Right ventricle myocardium superior (tissue), 1 donor: ENCODE measurements around the gene HS3ST6. TPM values are rescaled to one million over a fixed set of nuclear protein-coding genes. Genes with fewer than 3 reads are reported as not detected.
"Not testable (repeated sequence)": the region's sequence is repeated elsewhere in the genome, so short reads cannot be mapped to it uniquely, and the experiment has no call there.

Experiments used
- ATAC-seq: fragments of 200-7000 bp; cut with Tn5 transposase; one replicate; pipeline ENCODE4 v1.9.1; 2020; ENCODE audit warnings: mild to moderate bottlenecking; ENCODE audit not compliant: poor library complexity
- DNase-seq: peaks from one replicate; pipeline ENCODE4 v3.0.0-alpha.2; 2020
- intact Hi-C: fragments of 100-400 bp; cut with DNase I; formaldehyde crosslinking; loops from one replicate; pipeline ENCODE4 v1.11.2; 2022
- total RNA-seq: library from RNA; stranded (reverse); fragmentation: NEBNext Ultra II Directional; extraction: Animal tissue kit (Norgen Biotek cat#: 25700); gene quantifications from one replicate; pipeline ENCODE4 v1.2.1, GENCODE V29; 2021
- donor health status: DM: no; HTN: yes; CAD: no; lungs with severe emphysema.

HS3ST6 gene
- total RNA-seq, 1 donor from 2014 or later, result not detected

- no peak for DNase-seq
- ATAC-seq, result no peak
- intact Hi-C loops, result no loop called here
Measured at GRCh38 chr16:1914084-1914608, 4.1 kb downstream of the HS3ST6 start.

DNA sequence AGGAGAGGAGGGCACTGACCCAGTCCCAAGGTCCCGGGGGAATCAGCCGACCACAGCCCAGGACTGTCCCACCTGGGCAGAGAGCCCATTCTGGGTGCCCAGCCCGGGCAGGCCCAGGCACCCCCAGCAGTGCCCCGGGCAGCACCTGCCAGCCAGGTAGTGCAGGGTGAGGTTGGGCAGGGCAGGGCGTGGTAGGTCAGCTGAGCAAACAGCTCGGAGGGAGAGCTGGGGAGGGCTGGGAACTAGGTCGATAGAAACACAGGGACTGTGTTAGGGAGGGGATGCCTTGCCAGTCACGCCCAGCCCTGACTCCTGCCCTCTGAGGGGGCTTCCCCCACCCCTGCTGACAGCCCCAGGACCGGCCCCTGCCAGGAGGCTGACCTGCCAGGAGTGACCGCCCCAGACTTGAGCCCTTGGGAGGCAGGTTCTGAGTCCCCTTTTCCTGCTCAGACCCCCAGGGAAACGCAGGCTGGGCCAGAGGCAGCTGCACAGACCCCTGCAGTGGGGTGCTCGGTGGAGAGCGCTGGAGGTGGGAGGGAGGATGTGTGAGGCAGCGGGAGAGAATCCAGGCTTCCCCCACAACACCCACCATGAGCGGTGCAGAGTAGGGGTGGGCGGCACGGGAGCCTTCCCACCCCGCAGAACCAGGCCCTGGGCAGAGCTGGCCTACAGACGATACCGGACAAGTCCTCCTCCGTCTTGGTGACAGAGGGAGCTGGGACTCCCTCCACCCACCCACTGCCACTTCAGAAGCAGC lies 4.7 kb downstream of the HS3ST6 start:
- intact Hi-C loops, result no loop called here
- DNase-seq (no peak), ATAC-seq (peak; percentile 15)

DNA sequence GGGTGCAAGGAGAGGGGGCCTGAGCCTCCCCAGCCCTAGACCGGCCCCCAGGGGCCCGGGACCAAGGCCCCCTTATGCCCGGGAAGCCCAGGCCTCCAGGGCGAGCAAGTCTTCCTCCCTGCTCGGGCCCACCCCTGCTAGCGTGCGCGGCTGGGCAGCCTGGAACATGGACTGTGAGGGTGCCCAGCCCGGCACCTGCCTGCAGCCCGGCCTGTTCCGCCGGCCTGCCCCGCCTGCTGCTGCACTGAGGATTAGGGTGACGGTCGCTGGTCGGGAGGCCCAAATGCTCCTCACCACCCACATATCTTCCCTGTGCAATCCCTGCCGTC lies 6.0 kb downstream of the HS3ST6 start:
- intact Hi-C loops, result no loop called here
- DNase-seq (no peak), ATAC-seq (no peak)

DNA sequence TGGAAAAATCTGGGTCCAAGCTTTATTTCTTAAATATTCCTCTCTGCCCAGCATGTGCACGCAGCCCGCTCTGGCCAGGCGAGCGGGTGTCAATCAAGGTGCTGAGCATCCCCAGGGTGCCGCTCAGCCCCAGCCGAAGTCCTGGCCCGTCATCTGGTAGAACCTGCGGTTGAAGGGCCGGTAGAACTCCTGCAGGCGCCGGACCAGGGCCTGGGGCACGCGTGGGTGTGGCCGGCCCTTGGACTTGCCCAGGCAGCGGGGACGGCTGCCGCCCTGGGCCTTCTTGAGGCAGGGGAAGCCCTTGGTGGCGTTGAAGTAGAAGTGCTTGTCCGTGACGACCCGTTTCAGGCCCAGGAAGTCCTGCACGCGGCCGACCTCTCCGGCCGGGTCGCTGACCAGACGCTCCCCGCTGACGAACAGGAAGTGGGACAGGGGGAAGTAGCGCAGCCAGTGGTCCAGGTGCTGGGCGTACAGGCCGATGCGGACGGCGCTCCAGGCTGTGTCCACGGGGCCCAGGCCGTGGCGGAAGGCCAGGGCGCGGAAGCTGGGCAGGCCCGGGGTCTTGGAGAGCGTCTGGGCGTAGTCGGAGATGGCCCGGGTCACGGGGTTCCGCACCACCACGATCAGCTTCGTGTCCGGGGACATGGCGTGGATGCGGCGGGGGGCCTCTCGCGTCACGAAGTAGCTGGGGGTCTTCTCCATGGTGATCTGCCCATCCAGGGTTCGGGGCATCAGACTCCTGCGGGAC lies 6.6 kb downstream of the HS3ST6 start:
- intact Hi-C loops, result no loop called here
- no peak for DNase-seq
- ATAC-seq, result no peak

GRCh38 chr16:1909561-1910231 lies 8.5 kb downstream of the HS3ST6 start:
- no peak for DNase-seq
- intact Hi-C loops, result no loop called here
- no peak for ATAC-seq

- no peak for ATAC-seq
- intact Hi-C loops, result no loop called here
- DNase-seq, result no peak
Measured at GRCh38 chr16:1908983-1909382, 9.2 kb downstream of the HS3ST6 start.

DNA sequence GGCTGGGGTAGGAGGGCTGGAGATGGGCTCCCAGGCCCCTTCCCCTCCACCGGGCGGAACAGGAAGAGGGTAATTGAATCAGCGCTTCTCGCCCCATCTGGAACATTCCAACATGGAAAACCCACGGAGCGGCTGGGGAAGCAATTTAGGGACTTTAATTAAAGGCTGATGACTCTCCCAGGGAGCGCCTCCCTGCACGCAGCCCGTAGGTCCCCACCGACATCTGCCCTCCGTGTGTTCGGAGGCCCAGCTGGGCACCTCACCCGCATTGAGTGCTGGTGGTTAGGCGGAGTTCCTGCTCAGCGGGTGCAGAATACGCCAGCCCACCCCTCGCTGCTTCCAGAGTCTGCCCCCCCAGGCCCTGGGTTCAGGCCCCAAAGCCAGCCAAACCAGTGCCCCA lies 10.0 kb downstream of the HS3ST6 start:
- DNase-seq, result no peak
- intact Hi-C loops, result no loop called here
- no peak for ATAC-seq

- DNase-seq, result no peak
- no peak for ATAC-seq
- intact Hi-C loops, result no loop called here
Measured at GRCh38 chr16:1907226-1907860, 10.9 kb downstream of the HS3ST6 start.

- ATAC-seq (no peak), DNase-seq (no peak)
- intact Hi-C loops, result no loop called here
Measured at GRCh38 chr16:1906846-1907165, 11.4 kb downstream of the HS3ST6 start.

GRCh38 chr16:1906055-1906845 lies 12.0 kb downstream of the HS3ST6 start:
- intact Hi-C loops, result no loop called here
- DNase-seq (no peak), ATAC-seq (no peak)

- no peak for ATAC-seq
- intact Hi-C loops, result no loop called here
- DNase-seq, result no peak
Measured at GRCh38 chr16:1903845-1904840, 14.1 kb downstream of the HS3ST6 start.

- intact Hi-C loops, result no loop called here
- ATAC-seq (no peak), DNase-seq (no peak)
Measured at GRCh38 chr16:1903220-1903574, 15.0 kb downstream of the HS3ST6 start.

- ATAC-seq, result no peak
- no peak for DNase-seq
- intact Hi-C loops, result no loop called here
Measured at GRCh38 chr16:1902547-1903219, 15.5 kb downstream of the HS3ST6 start.

DNA sequence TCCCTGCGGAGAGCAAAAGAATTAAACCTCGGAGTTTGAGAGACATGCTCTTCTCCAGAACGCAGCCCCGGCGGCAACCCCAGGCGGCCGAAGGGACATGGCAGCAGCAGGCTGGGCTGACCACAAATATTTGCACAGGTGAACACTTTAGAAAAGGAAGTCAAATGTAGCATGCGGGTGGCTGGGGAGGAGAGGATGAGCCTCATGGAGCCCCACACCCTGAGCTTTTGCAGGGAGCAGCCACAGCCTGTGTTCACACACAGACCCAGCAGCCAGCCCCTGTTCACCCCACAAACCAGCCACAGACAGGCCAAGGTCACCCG lies 17.8 kb downstream of the HS3ST6 start:
- DNase-seq (no peak), ATAC-seq (no peak)
- intact Hi-C loops, result no loop called here

GRCh38 chr16:1899641-1900451 lies 18.4 kb downstream of the HS3ST6 start:
- intact Hi-C loops, result no loop called here
- no peak for DNase-seq
- no peak for ATAC-seq

GRCh38 chr16:1897692-1898091 lies 20.5 kb downstream of the HS3ST6 start:
- ATAC-seq, DNase-seq, intact Hi-C loops: not testable (repeated sequence)
